MM.1S (cell line): ENCODE data around the gene PBXIP1.

Source experiments
- EZH2 ChIP-seq: fragments of 300-600 bp; sonication (generic); optimal IDR thresholded peaks from 2 replicates; pipeline ENCODE3; 2017; ENCODE audit warnings: low read depth, mild to moderate bottlenecking, antibody characterized with exemption, low read length, mixed read lengths
- EZH2phosphoT487 ChIP-seq: fragments of 300-600 bp; sonication (generic); IDR thresholded peaks from 2 replicates; pipeline ENCODE4 v1.6.1; 2018; ENCODE audit warnings: antibody characterized with exemption, low read length
- TF ChIP-seq, protein P1 (sequence below): fragments of 300-600 bp; sonication (generic); IDR thresholded peaks from 2 replicates; pipeline ENCODE4 v1.5.1; 2016; ENCODE audit warnings: antibody characterized with exemption, low read length, mixed read lengths

DNA sequence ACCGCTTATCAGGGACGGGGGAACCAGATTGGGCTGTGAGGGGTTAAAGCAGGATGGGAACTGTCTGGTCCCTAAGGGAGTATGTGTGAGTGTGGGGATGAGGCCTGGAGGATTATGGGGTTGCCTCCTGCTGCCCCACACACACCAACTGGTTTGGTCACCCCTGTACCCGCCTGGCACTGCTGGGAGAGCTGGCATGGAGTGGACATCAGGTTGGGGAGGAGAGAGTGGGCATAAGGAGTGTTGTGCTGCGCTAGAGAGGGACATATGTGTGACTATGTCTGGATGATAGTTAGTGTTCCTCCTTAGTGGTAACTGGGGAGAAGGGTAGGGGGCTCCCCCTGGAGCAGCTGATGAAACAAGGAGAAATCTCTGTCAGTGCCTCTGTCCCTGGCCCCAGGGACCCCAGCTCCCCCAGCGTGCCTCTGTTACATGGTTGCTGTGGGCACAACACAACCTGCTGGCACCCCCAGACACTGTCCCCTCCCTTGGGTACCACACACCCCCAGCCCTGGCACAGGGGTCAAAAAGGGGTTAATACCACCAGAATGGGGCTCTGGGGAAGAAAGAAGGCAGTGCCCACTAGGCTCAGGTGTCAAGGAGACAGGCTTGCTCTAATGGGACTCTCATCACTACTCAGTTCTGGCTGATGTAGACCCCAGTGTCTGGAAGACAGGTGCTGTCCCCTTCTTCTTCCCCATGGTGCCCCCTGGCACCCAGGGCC, 48.6 kb upstream of the PBXIP1 start:
- TF ChIP-seq, protein P1, sequence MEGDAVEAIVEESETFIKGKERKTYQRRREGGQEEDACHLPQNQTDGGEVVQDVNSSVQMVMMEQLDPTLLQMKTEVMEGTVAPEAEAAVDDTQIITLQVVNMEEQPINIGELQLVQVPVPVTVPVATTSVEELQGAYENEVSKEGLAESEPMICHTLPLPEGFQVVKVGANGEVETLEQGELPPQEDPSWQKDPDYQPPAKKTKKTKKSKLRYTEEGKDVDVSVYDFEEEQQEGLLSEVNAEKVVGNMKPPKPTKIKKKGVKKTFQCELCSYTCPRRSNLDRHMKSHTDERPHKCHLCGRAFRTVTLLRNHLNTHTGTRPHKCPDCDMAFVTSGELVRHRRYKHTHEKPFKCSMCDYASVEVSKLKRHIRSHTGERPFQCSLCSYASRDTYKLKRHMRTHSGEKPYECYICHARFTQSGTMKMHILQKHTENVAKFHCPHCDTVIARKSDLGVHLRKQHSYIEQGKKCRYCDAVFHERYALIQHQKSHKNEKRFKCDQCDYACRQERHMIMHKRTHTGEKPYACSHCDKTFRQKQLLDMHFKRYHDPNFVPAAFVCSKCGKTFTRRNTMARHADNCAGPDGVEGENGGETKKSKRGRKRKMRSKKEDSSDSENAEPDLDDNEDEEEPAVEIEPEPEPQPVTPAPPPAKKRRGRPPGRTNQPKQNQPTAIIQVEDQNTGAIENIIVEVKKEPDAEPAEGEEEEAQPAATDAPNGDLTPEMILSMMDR: no peak
- TF ChIP-seq EZH2phosphoT487 (no peak), EZH2 (no peak)
